Adrenal gland (tissue), 5 donors: ENCODE results near the gene HRH4.

Source experiments
- POLR2A ChIP-seq, 2 donors: fragments of 450-650 bp; IDR thresholded peaks; one replicate each; pipeline ENCODE4 v1.6.1; 2017; ENCODE audit warnings: antibody characterized with exemption in 2 of 2, mild to moderate bottlenecking in 2 of 2, moderate library complexity in 1 of 2
- TF ChIP-seq, protein P1 (sequence below), 6 experiments: fragments of 450-650 bp in 4 of 6; fragments of 200-600 bp in 2 of 6; sonication (generic) in 1 of 6; IDR thresholded peaks; 1 replicate in 5 of 6; 2 replicates in 1 of 6; pipeline versions ENCODE4 v1.5.1 to v1.8.0; 2016 to 2021; ENCODE audit warnings: antibody characterized with exemption in 6 of 6, mild to moderate bottlenecking in 2 of 6, moderate library complexity in 1 of 6
- donor health status: DM: no; HTN: no; CAD: no.

DNA sequence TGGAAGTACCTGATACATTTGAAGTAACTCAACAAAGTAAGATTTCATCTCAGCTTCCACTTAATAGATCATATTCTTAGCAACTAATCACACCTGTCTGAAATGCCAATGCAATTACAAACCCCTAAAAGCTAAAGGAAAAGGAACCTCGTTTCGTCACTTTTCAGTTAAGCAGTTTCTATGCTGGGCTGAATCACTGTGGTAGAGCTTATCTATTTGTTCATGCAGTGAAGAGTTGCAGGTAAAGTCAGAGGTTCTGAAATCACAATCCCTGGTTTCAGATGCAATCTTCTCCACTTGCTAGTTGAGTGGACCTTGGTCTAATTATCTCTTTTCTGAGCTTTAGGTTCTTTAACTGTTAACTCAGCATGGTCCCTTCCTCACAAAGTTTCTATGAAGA is 6.3 kb downstream of the HRH4 start:
- TF ChIP-seq POLR2A (IDR thresholded peaks at IDR 0.05), result no peak
- TF ChIP-seq, protein P1, sequence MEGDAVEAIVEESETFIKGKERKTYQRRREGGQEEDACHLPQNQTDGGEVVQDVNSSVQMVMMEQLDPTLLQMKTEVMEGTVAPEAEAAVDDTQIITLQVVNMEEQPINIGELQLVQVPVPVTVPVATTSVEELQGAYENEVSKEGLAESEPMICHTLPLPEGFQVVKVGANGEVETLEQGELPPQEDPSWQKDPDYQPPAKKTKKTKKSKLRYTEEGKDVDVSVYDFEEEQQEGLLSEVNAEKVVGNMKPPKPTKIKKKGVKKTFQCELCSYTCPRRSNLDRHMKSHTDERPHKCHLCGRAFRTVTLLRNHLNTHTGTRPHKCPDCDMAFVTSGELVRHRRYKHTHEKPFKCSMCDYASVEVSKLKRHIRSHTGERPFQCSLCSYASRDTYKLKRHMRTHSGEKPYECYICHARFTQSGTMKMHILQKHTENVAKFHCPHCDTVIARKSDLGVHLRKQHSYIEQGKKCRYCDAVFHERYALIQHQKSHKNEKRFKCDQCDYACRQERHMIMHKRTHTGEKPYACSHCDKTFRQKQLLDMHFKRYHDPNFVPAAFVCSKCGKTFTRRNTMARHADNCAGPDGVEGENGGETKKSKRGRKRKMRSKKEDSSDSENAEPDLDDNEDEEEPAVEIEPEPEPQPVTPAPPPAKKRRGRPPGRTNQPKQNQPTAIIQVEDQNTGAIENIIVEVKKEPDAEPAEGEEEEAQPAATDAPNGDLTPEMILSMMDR (IDR thresholded peaks at IDR 0.05), result no peak
